ENCODE data around the gene HINT1.

HINT1 gene

DNA sequence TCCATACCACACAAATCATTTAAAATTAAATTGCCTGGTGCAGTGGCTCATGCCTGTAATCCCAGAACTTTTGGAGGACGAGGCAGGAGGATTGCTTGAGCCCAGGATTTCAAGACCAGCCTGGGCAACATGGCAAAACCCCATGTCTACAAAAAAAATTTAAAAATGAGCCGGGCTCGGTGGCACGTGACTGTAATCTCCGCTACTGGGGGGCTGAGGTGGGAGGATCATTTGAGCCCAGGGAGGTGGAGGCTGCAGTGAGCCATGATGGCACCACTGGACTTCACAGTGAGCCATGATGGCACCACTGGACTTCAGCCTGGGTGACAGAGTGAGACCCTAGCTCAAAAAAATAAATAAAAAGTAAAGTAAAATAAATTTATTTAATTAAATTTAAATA, 46.6 kb upstream of the HINT1 start:
- H3F3A ChIP-seq (ENCODE audit: low read depth): peaks cover 12% of the 10 kb centered on the region
- H3K4me2 ChIP-seq (ENCODE audit: low read depth, low read length, poor library complexity, severe bottlenecking): peak overlapping the region; percentile 82
- no peaks in the 10 kb centered on the region for H3K36me3 ChIP-seq (ENCODE audit: insufficient read depth, low read length)
- H3K4me3 ChIP-seq (ENCODE audit: low read length, poor library complexity, severe bottlenecking): peak overlapping the region; percentile 78
- H3K79me2 ChIP-seq (ENCODE audit: insufficient read depth, low read length): peaks cover 64% of the 10 kb centered on the region
- no peaks in the 10 kb centered on the region for H3K27me3 ChIP-seq (ENCODE audit: insufficient read depth, low read length, poor library complexity, severe bottlenecking)
- no peaks in the 10 kb centered on the region for H3K9me2 ChIP-seq (replicated peaks; ENCODE audit: low read depth, low read length)
- no peak overlapping the region for H2AFZ ChIP-seq (ENCODE audit: low read length)
- peaks cover 54% of the 10 kb centered on the region for H3K4me1 ChIP-seq (ENCODE audit: insufficient read depth, low read length, poor library complexity, severe bottlenecking)
- no peaks in the 10 kb centered on the region for H4K20me1 ChIP-seq (ENCODE audit: insufficient read depth, low read length, poor library complexity, severe bottlenecking)
- no peaks in the 10 kb centered on the region for H3K9me3 ChIP-seq (ENCODE audit: insufficient read depth, low read depth, low read length)
- no peak for TF ChIP-seq EZH2phosphoT487 (IDR thresholded peaks at IDR 0.05; ENCODE audit: borderline replicate concordance)
- TF ChIP-seq, protein P1, sequence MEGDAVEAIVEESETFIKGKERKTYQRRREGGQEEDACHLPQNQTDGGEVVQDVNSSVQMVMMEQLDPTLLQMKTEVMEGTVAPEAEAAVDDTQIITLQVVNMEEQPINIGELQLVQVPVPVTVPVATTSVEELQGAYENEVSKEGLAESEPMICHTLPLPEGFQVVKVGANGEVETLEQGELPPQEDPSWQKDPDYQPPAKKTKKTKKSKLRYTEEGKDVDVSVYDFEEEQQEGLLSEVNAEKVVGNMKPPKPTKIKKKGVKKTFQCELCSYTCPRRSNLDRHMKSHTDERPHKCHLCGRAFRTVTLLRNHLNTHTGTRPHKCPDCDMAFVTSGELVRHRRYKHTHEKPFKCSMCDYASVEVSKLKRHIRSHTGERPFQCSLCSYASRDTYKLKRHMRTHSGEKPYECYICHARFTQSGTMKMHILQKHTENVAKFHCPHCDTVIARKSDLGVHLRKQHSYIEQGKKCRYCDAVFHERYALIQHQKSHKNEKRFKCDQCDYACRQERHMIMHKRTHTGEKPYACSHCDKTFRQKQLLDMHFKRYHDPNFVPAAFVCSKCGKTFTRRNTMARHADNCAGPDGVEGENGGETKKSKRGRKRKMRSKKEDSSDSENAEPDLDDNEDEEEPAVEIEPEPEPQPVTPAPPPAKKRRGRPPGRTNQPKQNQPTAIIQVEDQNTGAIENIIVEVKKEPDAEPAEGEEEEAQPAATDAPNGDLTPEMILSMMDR (conservative IDR thresholded peaks at IDR 0.05; ENCODE audit: low read length): no peak
- peak overlapping the region; percentile 92 for H3K9ac ChIP-seq (ENCODE audit: low read depth, low read length, poor library complexity, severe bottlenecking)

DNA sequence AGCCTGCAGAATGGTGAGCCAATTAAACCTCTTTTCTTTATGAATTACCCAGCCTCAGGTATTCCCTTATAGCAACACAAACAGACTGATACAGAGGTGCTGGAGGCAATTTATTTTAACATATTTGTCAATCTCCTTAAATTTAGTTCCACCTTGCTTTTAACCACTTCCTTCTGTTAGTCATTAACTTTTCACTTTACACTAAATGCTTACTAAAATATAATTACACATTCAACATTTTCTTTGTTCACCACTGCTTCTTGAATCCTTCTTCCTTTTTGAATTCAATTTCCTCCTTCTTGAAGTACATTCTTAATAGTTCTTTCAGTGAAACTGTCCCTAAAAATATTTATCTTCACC, 45.1 kb upstream of the HINT1 start:
- Histone ChIP-seq H3K27me3 (ENCODE audit: insufficient read depth, low read length, poor library complexity, severe bottlenecking) (no peaks in the 10 kb centered on the region), H3K36me3 (ENCODE audit: insufficient read depth, low read length) (no peaks in the 10 kb centered on the region), H3K4me2 (ENCODE audit: low read depth, low read length, poor library complexity, severe bottlenecking) (peak overlapping the region; percentile 82), H3K9me2 (replicated peaks; ENCODE audit: low read depth, low read length) (no peaks in the 10 kb centered on the region), H3K4me3 (ENCODE audit: low read length, poor library complexity, severe bottlenecking) (peak overlapping the region; percentile 78), H3F3A (ENCODE audit: low read depth) (peaks cover 12% of the 10 kb centered on the region), H3K4me1 (ENCODE audit: insufficient read depth, low read length, poor library complexity, severe bottlenecking) (peaks cover 46% of the 10 kb centered on the region), H3K79me2 (ENCODE audit: insufficient read depth, low read length) (peaks cover 48% of the 10 kb centered on the region), H2AFZ (ENCODE audit: low read length) (no peak overlapping the region), H3K9me3 (ENCODE audit: insufficient read depth, low read depth, low read length) (no peaks in the 10 kb centered on the region), H3K9ac (ENCODE audit: low read depth, low read length, poor library complexity, severe bottlenecking) (peak overlapping the region; percentile 92), H4K20me1 (ENCODE audit: insufficient read depth, low read length, poor library complexity, severe bottlenecking) (no peaks in the 10 kb centered on the region)
- TF ChIP-seq, protein P1 (conservative IDR thresholded peaks at IDR 0.05; ENCODE audit: low read length): no peak
- TF ChIP-seq EZH2phosphoT487 (IDR thresholded peaks at IDR 0.05; ENCODE audit: borderline replicate concordance): no peak

DNA sequence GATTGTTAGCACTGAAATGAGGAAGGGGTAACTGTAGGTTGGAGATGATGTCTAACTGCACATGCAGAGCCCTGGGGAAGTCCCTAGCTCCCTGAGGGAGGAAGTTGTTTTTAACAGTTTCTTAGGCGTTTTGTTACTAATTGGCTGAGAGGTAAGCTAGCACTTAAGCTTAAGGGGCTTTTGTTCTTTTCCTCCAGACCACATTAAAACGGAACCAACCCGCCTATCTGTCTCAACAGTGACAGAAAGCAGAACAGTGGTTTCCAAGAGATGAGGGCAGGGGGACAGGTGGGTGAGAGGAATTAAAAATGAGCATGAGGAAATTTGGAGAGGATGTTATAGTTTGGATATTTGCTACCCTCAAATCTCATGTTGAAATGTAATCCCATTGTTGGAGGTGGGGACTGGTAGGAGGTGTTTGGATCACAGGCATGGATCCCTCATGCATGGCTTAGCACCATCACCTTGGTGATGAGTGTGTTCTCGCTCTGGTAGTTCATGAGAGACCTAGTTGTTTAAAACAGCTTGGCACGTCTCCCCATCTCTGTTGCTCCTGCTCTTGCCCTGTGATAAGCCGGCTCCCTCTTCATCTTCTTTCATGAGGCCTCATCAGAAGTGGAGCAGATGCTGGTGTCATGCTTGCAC, 44.6 kb upstream of the HINT1 start:
- peaks cover 41% of the 10 kb centered on the region for H3K4me1 ChIP-seq (ENCODE audit: insufficient read depth, low read length, poor library complexity, severe bottlenecking)
- H3K27me3 ChIP-seq (ENCODE audit: insufficient read depth, low read length, poor library complexity, severe bottlenecking): no peaks in the 10 kb centered on the region
- peak overlapping the region; percentile 82 for H3K4me2 ChIP-seq (ENCODE audit: low read depth, low read length, poor library complexity, severe bottlenecking)
- TF ChIP-seq EZH2phosphoT487 (IDR thresholded peaks at IDR 0.05; ENCODE audit: borderline replicate concordance): no peak
- TF ChIP-seq, protein P1 (conservative IDR thresholded peaks at IDR 0.05; ENCODE audit: low read length): no peak
- peaks cover 12% of the 10 kb centered on the region for H3F3A ChIP-seq (ENCODE audit: low read depth)
- no peaks in the 10 kb centered on the region for H3K9me3 ChIP-seq (ENCODE audit: insufficient read depth, low read depth, low read length)
- peaks cover 43% of the 10 kb centered on the region for H3K79me2 ChIP-seq (ENCODE audit: insufficient read depth, low read length)
- no peaks in the 10 kb centered on the region for H3K36me3 ChIP-seq (ENCODE audit: insufficient read depth, low read length)
- peak overlapping the region; percentile 78 for H3K4me3 ChIP-seq (ENCODE audit: low read length, poor library complexity, severe bottlenecking)
- peak overlapping the region; percentile 92 for H3K9ac ChIP-seq (ENCODE audit: low read depth, low read length, poor library complexity, severe bottlenecking)
- no peak overlapping the region for H2AFZ ChIP-seq (ENCODE audit: low read length)
- H4K20me1 ChIP-seq (ENCODE audit: insufficient read depth, low read length, poor library complexity, severe bottlenecking): no peaks in the 10 kb centered on the region
- no peaks in the 10 kb centered on the region for H3K9me2 ChIP-seq (replicated peaks; ENCODE audit: low read depth, low read length)
